DMS 273 (cell line): ENCODE data around the gene BIRC3.

Experiments
- DNase-seq: peaks from one replicate; lab custom pipeline; 2025; ENCODE audit not compliant: unreplicated experiment; lab: John Stamatoyannopoulos, UW

The BIRC3 gene

GRCh38 chr11:102317099-102317767 lies at the start of gene BIRC3:
TSS of gene BIRC3 (plus strand) at chr11:102317484. CDS start at chr11:102324510, 7,026 bp downstream.
- DNase-seq = peak; percentile 74

DNA sequence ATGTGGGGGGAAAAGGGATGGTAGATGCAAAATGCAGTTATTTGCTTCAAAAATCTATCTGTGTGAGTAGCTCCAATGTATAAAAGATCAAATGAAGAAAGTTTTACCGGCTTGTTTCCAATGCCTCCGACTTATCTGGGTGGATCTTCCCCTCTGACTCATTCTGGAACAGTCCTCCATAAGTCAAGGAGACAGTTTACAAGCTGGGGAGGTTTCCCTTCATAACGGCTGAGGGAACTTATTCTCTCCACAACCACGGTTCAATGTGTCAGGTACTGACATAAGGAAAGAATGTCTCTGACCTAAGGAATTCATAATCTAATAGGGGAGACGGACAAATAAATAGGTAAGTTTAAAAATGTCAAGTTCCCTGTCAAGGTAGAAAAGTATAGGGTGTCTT lies 49.7 kb upstream of the BIRC3 start:
- DNase-seq = no peak

DNA sequence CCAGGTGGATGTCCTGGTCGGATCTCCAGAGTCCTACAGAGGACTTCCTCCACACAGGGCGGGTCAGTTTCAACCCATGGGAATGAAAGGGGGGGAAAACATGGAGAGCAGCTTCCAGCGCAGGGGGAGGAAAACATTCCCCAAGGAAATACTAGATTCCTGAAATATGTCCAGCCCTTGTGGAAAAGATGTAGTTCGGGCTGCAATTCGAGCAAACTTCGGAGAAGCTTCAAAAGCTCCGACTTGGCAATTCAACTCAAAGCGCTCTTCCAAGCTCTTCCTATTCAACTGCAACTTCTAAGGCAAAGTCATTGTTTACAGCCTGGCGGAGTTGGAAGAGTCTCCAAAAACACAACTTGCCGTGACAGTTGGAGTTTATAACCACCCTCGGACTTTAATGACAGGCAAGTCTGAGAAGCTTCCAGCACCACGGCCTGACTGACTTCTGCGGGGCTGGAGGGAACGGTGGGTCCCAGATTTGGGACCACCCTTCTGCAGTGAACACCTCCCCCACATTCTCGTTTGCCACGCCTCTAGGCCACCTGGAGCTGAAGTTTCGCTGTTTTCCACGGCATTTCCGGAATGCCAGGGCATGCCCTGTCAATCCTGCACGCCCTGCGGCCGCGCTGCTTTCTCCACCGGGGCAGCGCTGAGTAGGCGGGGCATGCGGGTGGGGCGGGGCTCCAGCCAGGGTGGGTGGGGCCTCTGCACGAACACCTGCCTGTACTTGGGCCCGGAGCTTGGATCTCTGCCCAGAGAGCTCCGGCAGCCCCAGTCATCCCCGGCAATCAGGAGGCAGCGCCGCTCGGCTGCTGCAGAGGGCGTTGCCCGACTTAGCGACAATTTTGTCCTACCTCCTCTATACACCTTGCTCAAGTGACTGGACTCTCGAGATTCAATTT lies 49.0 kb upstream of the BIRC3 start:
- DNase-seq = peak; percentile 77

GRCh38 chr11:102268985-102269470 lies 48.3 kb upstream of the BIRC3 start:
- DNase-seq = no peak

GRCh38 chr11:102269927-102270326 lies 47.4 kb upstream of the BIRC3 start:
- no peak for DNase-seq

DNA sequence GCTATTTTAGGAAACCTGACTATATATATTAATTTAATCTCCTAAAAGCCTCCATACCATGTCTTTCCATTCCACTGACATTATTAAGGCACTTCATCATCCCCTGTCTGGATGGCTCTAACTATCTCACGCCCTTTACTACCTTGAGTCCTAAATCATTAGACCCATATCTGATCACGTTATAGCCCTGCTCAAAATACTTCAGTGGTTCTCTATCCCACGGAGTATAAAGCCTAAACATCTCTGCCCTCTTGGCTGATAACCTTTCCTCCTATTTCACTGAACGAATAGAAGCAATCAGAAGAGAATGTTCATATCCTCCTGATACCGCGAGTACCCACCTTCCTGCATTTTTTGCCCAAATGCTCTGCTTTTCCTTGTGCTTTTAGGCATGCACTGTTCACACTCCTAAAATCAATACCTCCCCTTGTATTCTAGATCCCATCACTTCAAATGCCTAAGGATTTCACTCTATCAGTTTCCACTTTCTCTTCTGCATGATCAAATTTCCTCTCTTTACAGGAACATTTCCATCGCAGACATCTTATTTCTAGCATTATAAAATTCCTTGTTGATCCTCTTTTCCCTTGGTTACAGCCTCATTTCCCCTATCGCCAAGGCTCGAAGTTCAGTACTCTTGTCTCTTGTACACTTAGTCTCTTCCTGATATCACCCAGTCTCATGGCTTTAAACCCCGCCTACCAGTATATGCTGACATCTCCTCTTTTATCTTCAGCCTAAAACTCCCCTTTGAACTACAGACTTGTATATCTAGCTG lies 45.0 kb upstream of the BIRC3 start:
- DNase-seq = no peak

- no peak for DNase-seq
Measured at GRCh38 chr11:102274628-102275027, 42.7 kb upstream of the BIRC3 start.

- no peak for DNase-seq
Measured at GRCh38 chr11:102276362-102276761, 40.9 kb upstream of the BIRC3 start.

DNA sequence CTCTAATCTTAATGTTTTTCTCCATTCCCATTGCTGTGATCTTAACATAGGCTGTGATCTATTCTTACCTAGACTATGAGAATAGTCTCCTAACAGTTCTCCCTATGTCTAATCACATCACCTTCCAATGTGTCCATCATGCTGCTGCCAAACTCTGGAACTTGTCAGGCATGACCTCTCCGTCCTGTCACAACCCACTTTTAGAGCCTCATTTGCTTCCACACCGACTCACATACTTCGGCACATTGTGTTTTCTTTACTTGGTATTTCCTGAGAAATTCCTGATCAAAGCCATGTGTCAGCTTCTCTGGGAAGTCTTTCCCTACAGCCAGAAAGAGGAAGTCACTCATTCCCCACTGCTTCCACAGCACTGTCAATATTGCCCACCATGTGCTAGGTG lies 40.5 kb upstream of the BIRC3 start:
- no peak for DNase-seq

DNA sequence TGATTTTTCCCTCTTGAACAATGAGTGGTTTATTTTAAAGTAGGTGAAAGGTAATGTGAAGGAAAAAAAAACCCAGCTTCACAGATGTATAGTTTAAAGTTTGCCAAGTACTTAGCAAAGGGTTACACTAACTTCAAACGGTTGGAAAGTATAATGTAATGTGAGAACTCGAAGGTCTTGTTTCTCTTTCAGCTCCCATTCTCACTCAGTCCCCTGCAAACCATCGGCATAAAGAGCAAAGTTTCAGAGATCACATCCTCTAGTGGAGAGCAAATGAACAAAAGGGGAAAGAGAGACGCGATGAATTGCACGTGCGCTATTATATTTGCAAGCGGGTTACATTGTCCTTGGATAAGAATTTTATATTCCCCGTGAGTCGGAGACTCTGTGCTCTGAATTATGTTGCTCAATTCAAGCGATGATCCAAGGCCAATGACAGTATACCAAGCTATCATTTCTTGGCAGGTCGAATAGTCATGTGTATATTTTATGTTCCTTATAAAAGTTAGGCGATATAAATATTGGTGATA lies 37.6 kb upstream of the BIRC3 start:
- peak; percentile 23 for DNase-seq

GRCh38 chr11:102280245-102280833 lies 36.9 kb upstream of the BIRC3 start:
- peak; percentile 23 for DNase-seq

DNA sequence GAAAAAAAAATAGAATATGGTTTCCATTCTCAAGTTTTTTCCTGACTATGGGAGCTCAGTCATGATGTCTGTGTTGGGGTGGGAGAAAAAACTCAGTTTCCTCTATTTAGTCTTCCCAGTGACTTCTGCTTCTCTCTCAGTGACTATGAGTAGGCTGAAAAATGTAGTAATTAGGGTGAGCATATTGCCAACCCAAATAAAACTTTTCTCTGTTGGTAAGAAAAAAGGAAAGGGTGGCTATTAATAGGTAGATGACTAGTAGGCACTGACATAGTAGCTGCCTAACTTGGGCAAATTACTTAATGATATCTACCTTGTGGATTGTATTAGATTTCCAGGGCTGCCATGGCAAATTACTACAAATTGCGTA lies 34.2 kb upstream of the BIRC3 start:
- DNase-seq = no peak

GRCh38 chr11:102284008-102284407 lies 33.3 kb upstream of the BIRC3 start:
- DNase-seq = no peak

DNA sequence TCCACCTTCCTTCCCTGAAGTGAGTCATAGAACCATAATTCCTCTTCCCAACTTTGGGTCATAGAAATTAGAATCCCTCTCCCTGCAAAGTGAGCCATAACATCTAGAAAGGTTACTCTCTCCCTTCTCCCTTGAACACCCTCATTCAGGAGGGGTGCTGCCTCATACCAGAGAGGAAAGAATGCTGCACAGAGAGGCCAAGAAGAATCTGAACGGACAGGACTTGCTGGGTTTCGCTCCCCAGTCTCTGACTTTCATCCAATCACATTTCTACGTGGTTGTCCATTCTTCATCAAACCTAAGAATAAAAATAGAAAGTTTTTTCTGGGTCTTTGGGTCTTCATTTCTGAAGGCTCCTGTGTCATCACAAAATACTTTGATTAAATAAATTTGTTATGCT lies 31.0 kb upstream of the BIRC3 start:
- no peak for DNase-seq

DNA sequence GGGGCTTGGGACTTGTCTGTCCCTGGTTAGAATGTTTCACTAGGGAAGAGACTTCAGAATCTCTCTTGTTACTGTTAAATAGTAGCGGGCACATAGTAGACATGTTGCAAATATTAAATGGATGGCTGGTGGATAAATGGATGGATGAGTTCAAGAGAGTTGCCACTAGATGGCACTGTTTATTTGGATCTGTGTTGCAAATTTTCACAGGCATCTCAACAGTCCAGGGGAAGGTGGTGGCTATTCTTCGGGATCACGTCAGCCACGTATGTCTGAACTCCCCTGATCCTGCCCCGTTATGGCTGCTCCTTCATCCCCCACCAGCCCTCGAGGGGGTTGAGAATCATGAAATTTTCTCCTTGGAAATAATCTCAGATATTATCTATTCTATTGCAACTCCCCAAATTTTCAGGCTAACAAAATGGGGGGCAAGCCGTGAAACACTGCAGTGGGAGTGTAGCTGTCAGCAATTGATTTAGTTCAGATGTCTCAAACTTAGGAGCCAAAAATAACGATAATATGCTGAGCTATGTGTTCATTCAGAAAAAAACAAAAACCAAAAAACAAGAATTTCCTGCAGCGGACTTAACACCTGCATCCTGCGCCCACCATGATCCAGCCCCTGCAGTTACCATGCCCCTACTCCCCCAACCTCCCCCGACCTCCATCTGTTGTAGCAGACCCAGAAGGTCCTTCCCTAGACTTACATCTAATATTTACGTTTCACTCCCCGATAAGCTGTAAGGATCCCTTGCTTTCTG lies 29.1 kb upstream of the BIRC3 start:
- peak; percentile 79 for DNase-seq

GRCh38 chr11:102288725-102289083 lies 28.6 kb upstream of the BIRC3 start:
- DNase-seq = no peak

DNA sequence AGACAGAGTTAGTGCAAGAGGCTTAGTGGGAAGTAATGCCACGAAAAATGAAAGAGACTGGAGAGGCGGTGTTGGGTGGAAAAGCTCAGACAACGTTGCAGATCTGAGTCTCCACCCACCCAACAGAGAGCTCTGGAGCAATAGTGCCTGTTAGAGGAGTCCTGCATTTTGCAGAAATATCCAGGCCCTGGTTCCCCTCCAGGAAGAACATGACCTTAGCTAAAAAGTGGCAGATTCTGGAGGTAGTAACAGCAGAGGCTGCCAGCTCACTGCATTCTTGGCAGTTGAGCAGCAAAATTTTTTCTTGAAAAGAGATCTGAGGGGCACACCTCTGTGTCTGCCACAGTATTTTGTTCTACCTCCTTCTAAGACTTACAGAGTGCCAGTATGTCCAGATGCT lies 27.7 kb upstream of the BIRC3 start:
- DNase-seq = no peak

DNA sequence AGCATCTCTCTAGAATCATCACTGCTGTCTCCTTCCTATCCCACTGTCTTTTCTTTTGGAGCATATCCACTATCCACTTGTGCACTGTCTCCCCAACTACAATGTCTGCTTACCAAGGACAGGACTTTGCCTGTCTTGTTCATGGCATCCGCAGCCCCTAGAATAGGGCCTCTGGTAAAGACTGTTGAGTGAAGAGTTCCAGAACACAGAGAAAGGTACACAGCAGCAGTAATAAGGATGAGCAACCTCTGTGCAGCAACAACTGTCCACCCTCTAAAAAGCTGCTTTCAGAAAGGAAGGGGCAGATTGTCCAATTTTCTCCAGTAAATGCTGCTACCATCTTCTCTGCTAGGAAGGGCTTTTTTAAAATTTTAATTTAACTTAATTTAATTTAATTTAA lies 25.5 kb upstream of the BIRC3 start:
- DNase-seq = no peak

- no peak for DNase-seq
Measured at GRCh38 chr11:102292933-102293332, 24.4 kb upstream of the BIRC3 start.
